ENCODE measurements around the gene HSPA8.

GRCh38 chr11:123030517-123030916 lies 31.4 kb downstream of the HSPA8 start:
- TF ChIP-seq NFIC (IDR thresholded peaks at IDR 0.05) (no peak), YY1 (IDR thresholded peaks at IDR 0.05; ENCODE audit: low read depth) (no peak), EP300 (IDR thresholded peaks at IDR 0.05; ENCODE audit: borderline replicate concordance) (no peak), ZBTB7A (IDR thresholded peaks at IDR 0.05; ENCODE audit: low read depth) (no peak)

Data from Ishikawa (cell line).